ENCODE data around the gene ADIRF. TPM values are rescaled to one million over a fixed set of nuclear protein-coding genes. Genes with fewer than 3 reads are reported as not detected.

Gene ADIRF
- total RNA-seq, 1 donor from 2014 or later: 1.4 TPM

- no peak for TF ChIP-seq CTCF (conservative IDR thresholded peaks at IDR 0.05; ENCODE audit: low read depth, low read length)
- DNase-seq (ENCODE audit: low read depth): no peak
- H3K4me3 ChIP-seq (ENCODE audit: low read depth, low read length): no peak overlapping the region
Measured at GRCh38 chr10:86942441-86943315, 25.6 kb upstream of the ADIRF start.

GRCh38 chr10:86943316-86944030 lies 24.8 kb upstream of the ADIRF start:
- no peak for TF ChIP-seq CTCF (conservative IDR thresholded peaks at IDR 0.05; ENCODE audit: low read depth, low read length)
- no peak for DNase-seq (ENCODE audit: low read depth)
- H3K4me3 ChIP-seq (ENCODE audit: low read depth, low read length): no peak overlapping the region

- H3K4me3 ChIP-seq (ENCODE audit: low read depth, low read length): no peak overlapping the region
- no peak for TF ChIP-seq CTCF (conservative IDR thresholded peaks at IDR 0.05; ENCODE audit: low read depth, low read length)
- no peak for DNase-seq (ENCODE audit: low read depth)
Measured at GRCh38 chr10:86944031-86944419, 24.3 kb upstream of the ADIRF start.

- no peak for TF ChIP-seq CTCF (conservative IDR thresholded peaks at IDR 0.05; ENCODE audit: low read depth, low read length)
- no peak overlapping the region for H3K4me3 ChIP-seq (ENCODE audit: low read depth, low read length)
- DNase-seq (ENCODE audit: low read depth): no peak
Measured at GRCh38 chr10:86944471-86944870, 23.8 kb upstream of the ADIRF start.

GRCh38 chr10:86944907-86945306 lies 23.4 kb upstream of the ADIRF start:
- no peak for TF ChIP-seq CTCF (conservative IDR thresholded peaks at IDR 0.05; ENCODE audit: low read depth, low read length)
- no peak overlapping the region for H3K4me3 ChIP-seq (ENCODE audit: low read depth, low read length)
- no peak for DNase-seq (ENCODE audit: low read depth)

- TF ChIP-seq CTCF (conservative IDR thresholded peaks at IDR 0.05; ENCODE audit: low read depth, low read length): peak; percentile 68
- H3K4me3 ChIP-seq (ENCODE audit: low read depth, low read length): no peak overlapping the region
- no peak for DNase-seq (ENCODE audit: low read depth)
Measured at GRCh38 chr10:86945361-86946212, 22.7 kb upstream of the ADIRF start.
